RCC 7860 (cell line): ENCODE data around the gene SNX8.

Source experiments
- DNase-seq: peaks from one replicate; pipeline ENCODE4 v3.0.0-alpha.2; 2015; ENCODE audit warnings: low spot score
- FAIRE-seq: peaks from 2 replicates; lab custom pipeline; 2012; peaks lifted over from hg19 to GRCh38; lab: Jason Lieb, UNC

SNX8 gene

GRCh38 chr7:2228921-2229320, 85.3 kb downstream of the SNX8 start:
- FAIRE-seq, result no peak

GRCh38 chr7:2227699-2228098, 86.5 kb downstream of the SNX8 start:
- no peak for DNase-seq
- FAIRE-seq, result no peak

More at GRCh38 chr7:2228921-2229320, 85.3 kb downstream of the SNX8 start:
- DNase-seq, result no peak

GRCh38 chr7:2225830-2226229, 88.4 kb downstream of the SNX8 start:
- FAIRE-seq, result no peak
- DNase-seq, result no peak

GRCh38 chr7:2225336-2225735, 88.9 kb downstream of the SNX8 start:
- DNase-seq (no peak), FAIRE-seq (no peak)

GRCh38 chr7:2224934-2225333, 89.3 kb downstream of the SNX8 start:
- FAIRE-seq (no peak), DNase-seq (no peak)

- no peak for FAIRE-seq
- no peak for DNase-seq
Measured at GRCh38 chr7:2224491-2224928, 89.7 kb downstream of the SNX8 start.

- DNase-seq (no peak), FAIRE-seq (no peak)
Measured at GRCh38 chr7:2223321-2223720, 90.9 kb downstream of the SNX8 start.

GRCh38 chr7:2222516-2222915, 91.7 kb downstream of the SNX8 start:
- no peak for DNase-seq
- FAIRE-seq, result no peak

- no peak for FAIRE-seq
- DNase-seq, result no peak
Measured at GRCh38 chr7:2220954-2221353, 93.3 kb downstream of the SNX8 start.

GRCh38 chr7:2220506-2220905, 93.7 kb downstream of the SNX8 start:
- DNase-seq (no peak), FAIRE-seq (no peak)

GRCh38 chr7:2220030-2220429, 94.2 kb downstream of the SNX8 start:
- DNase-seq, result no peak
- no peak for FAIRE-seq

GRCh38 chr7:2219606-2220005, 94.6 kb downstream of the SNX8 start:
- no peak for DNase-seq
- FAIRE-seq, result no peak

GRCh38 chr7:2219136-2219535, 95.1 kb downstream of the SNX8 start:
- FAIRE-seq (no peak), DNase-seq (no peak)

GRCh38 chr7:2218444-2218785, 95.8 kb downstream of the SNX8 start:
- DNase-seq (no peak), FAIRE-seq (no peak)

GRCh38 chr7:2217716-2218443, 96.4 kb downstream of the SNX8 start:
- no peak for FAIRE-seq
- DNase-seq, result no peak

- FAIRE-seq, result no peak
- DNase-seq, result no peak
Measured at GRCh38 chr7:2217206-2217605, 97.0 kb downstream of the SNX8 start.

GRCh38 chr7:2215851-2216250, 98.4 kb downstream of the SNX8 start:
- no peak for FAIRE-seq
- DNase-seq, result no peak

- DNase-seq, result no peak
- FAIRE-seq, result no peak
Measured at GRCh38 chr7:2214636-2215035, 99.6 kb downstream of the SNX8 start.

- FAIRE-seq (no peak), DNase-seq (no peak)
Measured at GRCh38 chr7:2213551-2214215, 100.6 kb downstream of the SNX8 start.

GRCh38 chr7:2212906-2213305, 101.3 kb downstream of the SNX8 start:
- FAIRE-seq (no peak), DNase-seq (no peak)

- no peak for DNase-seq
- FAIRE-seq, result no peak
Measured at GRCh38 chr7:2211926-2212325, 102.3 kb downstream of the SNX8 start.

- FAIRE-seq (no peak), DNase-seq (no peak)
Measured at GRCh38 chr7:2211259-2211880, 102.9 kb downstream of the SNX8 start.
